ENCODE measurements around the gene SEPTIN3.

The SEPTIN3 gene

GRCh38 chr22:41998361-41999261 lies 29.4 kb downstream of the SEPTIN3 start, which contains the start of gene WBP2NL:
TSS of gene WBP2NL (plus strand) at chr22:41998788. CDS start at chr22:41998819, 31 bp downstream.
- no peak for TF ChIP-seq CTCF (conservative IDR thresholded peaks at IDR 0.05; ENCODE audit: low read depth, low read length)

GRCh38 chr22:42000466-42000865 lies 31.2 kb downstream of the SEPTIN3 start:
- no peak overlapping the region for H3K4me3 ChIP-seq (ENCODE audit: low read length)
- no peak for DNase-seq (ENCODE audit: low read depth)
- no peak for TF ChIP-seq CTCF (conservative IDR thresholded peaks at IDR 0.05; ENCODE audit: low read depth, low read length)

More at GRCh38 chr22:41998361-41999261, 29.4 kb downstream of the SEPTIN3 start, which contains the start of gene WBP2NL:
- H3K4me3 ChIP-seq (ENCODE audit: low read length): peak within 1 kb of the TSS; percentile 57
- DNase-seq (ENCODE audit: low read depth): peak; percentile 39

GRCh38 chr22:42001121-42001520 lies 31.9 kb downstream of the SEPTIN3 start:
- no peak overlapping the region for H3K4me3 ChIP-seq (ENCODE audit: low read length)
- TF ChIP-seq CTCF (conservative IDR thresholded peaks at IDR 0.05; ENCODE audit: low read depth, low read length): no peak
- no peak for DNase-seq (ENCODE audit: low read depth)

- no peak for TF ChIP-seq CTCF (conservative IDR thresholded peaks at IDR 0.05; ENCODE audit: low read depth, low read length)
- DNase-seq (ENCODE audit: low read depth): no peak
Observed at GRCh38 chr22:42001706-42002105, 32.5 kb downstream of the SEPTIN3 start.

GRCh38 chr22:42007922-42008321 lies 38.7 kb downstream of the SEPTIN3 start:
- no peak for TF ChIP-seq CTCF (conservative IDR thresholded peaks at IDR 0.05; ENCODE audit: low read depth, low read length)
- no peak for DNase-seq (ENCODE audit: low read depth)

More at GRCh38 chr22:42001706-42002105, 32.5 kb downstream of the SEPTIN3 start:
- H3K4me3 ChIP-seq (ENCODE audit: low read length): no peak overlapping the region

GRCh38 chr22:42010778-42011177 lies 41.5 kb downstream of the SEPTIN3 start:
- no peak for DNase-seq (ENCODE audit: low read depth)
- TF ChIP-seq CTCF (conservative IDR thresholded peaks at IDR 0.05; ENCODE audit: low read depth, low read length): no peak
- no peak overlapping the region for H3K4me3 ChIP-seq (ENCODE audit: low read length)

More at GRCh38 chr22:42007922-42008321, 38.7 kb downstream of the SEPTIN3 start:
- H3K4me3 ChIP-seq (ENCODE audit: low read length): no peak overlapping the region

- TF ChIP-seq CTCF (conservative IDR thresholded peaks at IDR 0.05; ENCODE audit: low read depth, low read length): no peak
- no peak overlapping the region for H3K4me3 ChIP-seq (ENCODE audit: low read length)
- no peak for DNase-seq (ENCODE audit: low read depth)
Observed at GRCh38 chr22:42013385-42013784, 44.1 kb downstream of the SEPTIN3 start.

All from retinal pigment epithelial cell (primary cell).